Neural cell (in vitro differentiated cells): ENCODE results near the gene TRAPPC10. TPM values are rescaled to one million over a fixed set of nuclear protein-coding genes. Genes with fewer than 3 reads are reported as not detected.

Experiments used
- H2AFZ ChIP-seq: fragments of 200-600, 300-800 bp; sonication (generic), shearing (Covaris generic); 2 replicates; pipeline ENCODE4 v1.6.0; 2014; ENCODE audit warnings: low read depth, mild to moderate bottlenecking, antibody characterized with exemption, low read length, moderate library complexity
- H3F3A ChIP-seq: fragments of 200-600 bp; shearing (Covaris generic); 2 replicates; pipeline ENCODE4 v1.6.1; 2016; ENCODE audit warnings: mild to moderate bottlenecking, moderate library complexity, mixed read lengths, antibody characterized with exemption, low read length; ENCODE audit not compliant: insufficient read depth, poor library complexity, severe bottlenecking
- H3K27ac ChIP-seq: fragments of 200-600, 300-800 bp; sonication (generic), shearing (Covaris generic); 2 replicates; pipeline ENCODE4 v1.5.1; 2014; ENCODE audit warnings: mild to moderate bottlenecking, low read length, moderate library complexity
- H3K27me3 ChIP-seq: fragments of 300-800, 200-600 bp; sonication (generic), shearing (Covaris generic); 2 replicates; pipeline ENCODE4 v1.6.0; 2014; ENCODE audit warnings: mild to moderate bottlenecking, low read depth, low read length, moderate library complexity; ENCODE audit not compliant: insufficient read depth
- H3K36me3 ChIP-seq: fragments of 300-800, 200-600 bp; sonication (generic), shearing (Covaris generic); 2 replicates; pipeline ENCODE4 v1.5.1; 2014; ENCODE audit warnings: mild to moderate bottlenecking, antibody characterized with exemption, low read length, moderate library complexity; ENCODE audit not compliant: insufficient read depth
- H3K4me2 ChIP-seq: fragments of 300-800, 200-600 bp; sonication (generic), shearing (Covaris generic); 2 replicates; pipeline ENCODE4 v1.6.0; 2014; ENCODE audit warnings: mild to moderate bottlenecking, low read length
- H3K4me3 ChIP-seq: fragments of 300-800, 200-600 bp; sonication (generic), shearing (Covaris generic); 2 replicates; pipeline ENCODE4 v1.5.1; 2014; ENCODE audit warnings: mild to moderate bottlenecking, low read length, moderate library complexity
- H3K79me2 ChIP-seq: fragments of 200-600 bp; shearing (Covaris generic); replicated peaks from 2 replicates; pipeline ENCODE4 v1.6.0; 2014; ENCODE audit warnings: mild to moderate bottlenecking, low read length, moderate library complexity; ENCODE audit not compliant: insufficient read depth
- H3K9ac ChIP-seq: fragments of 300-800, 200-600 bp; sonication (generic), shearing (Covaris generic); 2 replicates; pipeline ENCODE4 v1.6.1; 2016; ENCODE audit warnings: mild to moderate bottlenecking, low read length, mixed read lengths
- H3K9me2 ChIP-seq: fragments of 200-600 bp; shearing (Covaris generic); 2 replicates; pipeline ENCODE4 v1.6.1; 2016; ENCODE audit warnings: mild to moderate bottlenecking, low read length, mixed read lengths; ENCODE audit not compliant: insufficient read depth
- H3K9me3 ChIP-seq: fragments of 200-600, 300-800 bp; sonication (generic), shearing (Covaris generic); 2 replicates; pipeline ENCODE4 v1.6.1; 2016; ENCODE audit warnings: mild to moderate bottlenecking, mixed run types, low read length, moderate library complexity, mixed read lengths
- H4K20me1 ChIP-seq: fragments of 200-600 bp; shearing (Covaris generic); 2 replicates; pipeline ENCODE4 v1.6.1; 2016; ENCODE audit warnings: mild to moderate bottlenecking, mixed run types; ENCODE audit not compliant: insufficient read depth
- CTCF ChIP-seq: fragments of 450-650 bp; IDR thresholded peaks from 2 replicates; pipeline ENCODE4 v1.5.1; 2014; ENCODE audit warnings: antibody characterized with exemption, mild to moderate bottlenecking, moderate library complexity; ENCODE audit not compliant: poor library complexity, severe bottlenecking
- POLR2AphosphoS5 ChIP-seq: IDR thresholded peaks from 2 replicates; pipeline ENCODE4 v1.6.1; 2012
- RAD21 ChIP-seq: fragments of 450-650 bp; conservative IDR thresholded peaks from 2 replicates; pipeline ENCODE4 v1.6.1; 2014; ENCODE audit warnings: antibody characterized with exemption, mild to moderate bottlenecking, moderate library complexity
- REST ChIP-seq: IDR thresholded peaks from 2 replicates; pipeline ENCODE4 v1.6.1; 2012; ENCODE audit warnings: borderline replicate concordance
- SMC3 ChIP-seq: fragments of 450-650 bp; conservative IDR thresholded peaks from 2 replicates; pipeline ENCODE4 v1.6.1; 2014; ENCODE audit warnings: antibody characterized with exemption, mild to moderate bottlenecking, moderate library complexity; ENCODE audit not compliant: poor library complexity
- polyA plus RNA-seq: library from polyadenylated mRNA; depleted of rRNA; stranded (reverse); fragments of >200 nt; gene quantifications from 2 replicates; pipeline ENCODE4 v1.2.3, GENCODE V29; 2014

The TRAPPC10 gene
- polyA plus RNA-seq, 1 donor from 2014 or later: 17.8 TPM

GRCh38 chr21:44074315-44074958 is 62.3 kb downstream of the TRAPPC10 start:
- H3K36me3 ChIP-seq: no peaks in the 10 kb centered on the region
- no peak overlapping the region for H3K9ac ChIP-seq
- no peaks in the 10 kb centered on the region for H3K9me3 ChIP-seq
- H3K27ac ChIP-seq: no peak overlapping the region
- no peak overlapping the region for H2AFZ ChIP-seq
- no peaks in the 10 kb centered on the region for H3K79me2 ChIP-seq
- no peaks in the 10 kb centered on the region for H3K27me3 ChIP-seq
- no peaks in the 10 kb centered on the region for H3F3A ChIP-seq
- no peak for TF ChIP-seq POLR2AphosphoS5
- no peak for TF ChIP-seq REST
- no peak for TF ChIP-seq RAD21
- TF ChIP-seq SMC3: no peak
- no peaks in the 10 kb centered on the region for H4K20me1 ChIP-seq
- H3K4me3 ChIP-seq: no peak overlapping the region
- no peak overlapping the region for H3K4me2 ChIP-seq
- no peaks in the 10 kb centered on the region for H3K9me2 ChIP-seq

- Histone ChIP-seq H3K27ac (no peak overlapping the region), H3K79me2 (no peaks in the 10 kb centered on the region), H3K9me2 (no peaks in the 10 kb centered on the region), H3K4me2 (no peak overlapping the region), H3K4me3 (no peak overlapping the region), H4K20me1 (no peaks in the 10 kb centered on the region), H2AFZ (no peak overlapping the region), H3K27me3 (no peaks in the 10 kb centered on the region), H3K9me3 (no peaks in the 10 kb centered on the region), H3K9ac (no peak overlapping the region), H3F3A (no peaks in the 10 kb centered on the region), H3K36me3 (no peaks in the 10 kb centered on the region)
- TF ChIP-seq CTCF (no peak), REST (no peak)
Observed at GRCh38 chr21:44076316-44076715, 64.2 kb downstream of the TRAPPC10 start.
